Measurements from ENCODE around the gene GFOD1. TPM values are rescaled to one million over a fixed set of nuclear protein-coding genes. Genes with fewer than 3 reads are reported as not detected.

Gene GFOD1
- total and polyA plus RNA-seq, 10 donors = 3.4 to 54.0 (median 32.5) TPM

DNA sequence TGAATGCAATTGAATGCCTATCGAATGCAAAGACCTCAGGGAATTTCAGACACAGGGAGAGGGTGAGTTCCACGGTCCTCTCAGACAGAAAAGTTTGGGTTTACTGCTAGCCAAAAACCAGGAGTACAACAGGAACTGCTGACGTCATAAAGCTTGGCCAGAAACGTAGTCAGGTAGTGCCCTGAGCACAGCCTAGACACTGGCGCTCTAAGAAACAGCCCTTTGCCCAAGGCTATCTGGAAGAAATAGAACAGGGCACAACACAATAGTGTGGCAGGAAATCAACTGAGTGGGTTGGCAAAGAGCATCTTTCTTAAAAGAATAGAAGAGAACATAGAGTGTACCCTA is 58.0 kb downstream of the GFOD1 start:
- intact Hi-C loops (cut with DNase I; ENCODE audit: low total_unique reads) = no loop called here
- 59 to 67% (median 65%) methylated on average over 5 of the region's 5 CpGs for WGBS, 5 donors
- peak overlapping the region in 7 of 8 donors; percentile 64 to 87 (median 82) for H3K27ac ChIP-seq

DNA sequence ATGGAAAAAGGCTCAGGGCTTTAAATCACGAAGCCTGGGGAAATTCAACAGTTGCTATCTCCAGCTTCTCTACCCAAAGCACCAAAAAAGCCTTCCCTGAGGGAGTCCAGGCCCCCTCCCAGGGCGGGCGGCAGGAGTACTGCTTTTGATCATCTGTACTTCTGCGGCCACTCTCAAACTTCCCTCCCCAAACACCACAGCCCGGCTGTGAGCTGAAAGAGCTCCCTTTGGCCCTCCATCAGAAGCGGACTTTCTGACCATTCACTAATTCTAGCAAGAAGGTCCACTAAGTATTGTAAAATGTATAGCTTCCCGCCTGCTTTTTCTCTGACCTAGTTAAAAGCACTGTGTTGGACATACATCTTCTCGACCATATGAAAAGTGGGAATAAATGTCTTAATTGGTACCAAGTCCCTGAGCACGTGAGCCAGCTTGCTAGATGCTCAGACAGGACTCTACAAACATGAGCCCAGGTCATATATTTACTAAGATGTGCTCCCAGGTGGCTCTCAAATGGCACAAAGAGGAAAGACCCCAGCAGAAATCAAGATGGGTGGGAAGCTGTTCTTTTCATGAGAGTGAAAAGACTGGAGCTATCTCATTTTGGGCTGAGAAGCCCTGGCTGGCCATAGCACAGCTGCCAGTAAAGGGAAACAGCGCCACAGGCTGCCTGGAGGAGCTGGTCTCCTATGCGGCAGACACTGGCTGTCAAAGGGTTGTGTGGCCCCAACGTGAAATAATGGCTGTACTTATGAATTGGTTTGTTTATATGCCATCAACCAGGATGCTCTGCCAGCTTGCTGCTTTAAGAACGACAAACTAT is 58.6 kb downstream of the GFOD1 start:
- peak; percentile 75 for DNase-seq
- peaks cover 20 to 94% (median 81%) of the 10 kb centered on the region in 6 donors for H3K4me1 ChIP-seq
- WGBS, 5 donors = 59 to 64% (median 62%) methylated on average over 13 of the region's 13 CpGs
- intact Hi-C loops (cut with DNase I; ENCODE audit: low total_unique reads) = no loop called here
- no peaks in the 10 kb centered on the region for H3K27me3 ChIP-seq (replicated peaks in 1 of 7)
- no peaks in the 10 kb centered on the region for H3K9me3 ChIP-seq
- TF ChIP-seq, protein P1, sequence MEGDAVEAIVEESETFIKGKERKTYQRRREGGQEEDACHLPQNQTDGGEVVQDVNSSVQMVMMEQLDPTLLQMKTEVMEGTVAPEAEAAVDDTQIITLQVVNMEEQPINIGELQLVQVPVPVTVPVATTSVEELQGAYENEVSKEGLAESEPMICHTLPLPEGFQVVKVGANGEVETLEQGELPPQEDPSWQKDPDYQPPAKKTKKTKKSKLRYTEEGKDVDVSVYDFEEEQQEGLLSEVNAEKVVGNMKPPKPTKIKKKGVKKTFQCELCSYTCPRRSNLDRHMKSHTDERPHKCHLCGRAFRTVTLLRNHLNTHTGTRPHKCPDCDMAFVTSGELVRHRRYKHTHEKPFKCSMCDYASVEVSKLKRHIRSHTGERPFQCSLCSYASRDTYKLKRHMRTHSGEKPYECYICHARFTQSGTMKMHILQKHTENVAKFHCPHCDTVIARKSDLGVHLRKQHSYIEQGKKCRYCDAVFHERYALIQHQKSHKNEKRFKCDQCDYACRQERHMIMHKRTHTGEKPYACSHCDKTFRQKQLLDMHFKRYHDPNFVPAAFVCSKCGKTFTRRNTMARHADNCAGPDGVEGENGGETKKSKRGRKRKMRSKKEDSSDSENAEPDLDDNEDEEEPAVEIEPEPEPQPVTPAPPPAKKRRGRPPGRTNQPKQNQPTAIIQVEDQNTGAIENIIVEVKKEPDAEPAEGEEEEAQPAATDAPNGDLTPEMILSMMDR (IDR thresholded peaks at IDR 0.05 in 8 of 11, conservative IDR thresholded peaks at IDR 0.05 in 3 of 11) = peak in 2 of 11 experiments; percentile 2 to 14
- no peak for TF ChIP-seq POLR2AphosphoS5 (IDR thresholded peaks at IDR 0.05)
- TF ChIP-seq POLR2A (IDR thresholded peaks at IDR 0.05) = no peak
- peak overlapping the region; percentile 59 to 87 (median 82) for H3K27ac ChIP-seq
- H3K4me3 ChIP-seq = peak overlapping the region in 2 of 8 donors; percentile 6 to 45
- no peaks in the 10 kb centered on the region for H3K36me3 ChIP-seq

More for the DNA sequence above, 58.0 kb downstream of the GFOD1 start:
- Histone ChIP-seq H3K36me3 (no peaks in the 10 kb centered on the region), H3K4me3 (no peak overlapping the region), H3K4me1 (peaks cover 20 to 100% (median 85%) of the 10 kb centered on the region in 6 donors), H3K9me3 (no peaks in the 10 kb centered on the region), H3K27me3 (replicated peaks in 1 of 7) (no peaks in the 10 kb centered on the region)
- no peak for DNase-seq
- TF ChIP-seq, protein P1 (IDR thresholded peaks at IDR 0.05 in 8 of 11, conservative IDR thresholded peaks at IDR 0.05 in 3 of 11) = no peak
- no peak for TF ChIP-seq POLR2A (IDR thresholded peaks at IDR 0.05)
- TF ChIP-seq POLR2AphosphoS5 (IDR thresholded peaks at IDR 0.05) = no peak

DNA sequence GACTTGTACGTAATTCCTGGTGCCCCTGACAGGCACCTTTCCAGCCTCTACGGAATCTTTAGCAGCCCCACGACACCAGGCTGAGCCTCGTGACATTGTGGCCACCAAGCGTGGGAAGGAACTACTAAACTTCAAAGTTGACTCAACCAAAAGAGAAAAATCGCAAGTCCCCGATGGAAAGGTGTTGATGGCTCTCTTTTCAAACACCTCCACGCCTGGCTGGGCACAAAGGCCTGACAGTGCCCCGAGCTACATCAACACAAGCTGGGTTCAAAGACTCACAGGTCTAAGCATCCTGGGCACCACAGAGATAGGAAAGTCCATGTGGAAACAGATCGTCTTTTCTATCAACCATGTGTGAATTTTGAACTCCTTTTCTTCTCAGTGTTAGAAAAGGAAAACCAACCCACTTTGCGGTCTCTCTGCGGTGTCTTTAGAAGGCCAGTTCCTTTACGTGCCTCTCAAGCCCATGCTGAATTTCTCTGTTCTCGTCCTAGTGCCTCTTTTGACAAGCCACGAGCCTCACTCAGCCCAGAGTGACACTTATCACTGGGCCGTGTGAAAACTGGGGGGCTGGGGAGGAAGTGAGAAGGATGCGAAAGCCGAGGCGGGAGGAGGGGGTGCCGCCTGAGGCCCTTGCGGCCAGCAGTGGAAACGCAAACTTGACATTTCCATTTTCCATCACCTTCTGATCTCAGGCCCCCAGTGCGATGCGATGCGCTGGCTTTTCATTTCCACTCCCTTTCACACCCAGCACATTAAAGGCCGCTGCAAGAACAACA is 59.4 kb downstream of the GFOD1 start:
- intact Hi-C loops (cut with DNase I; ENCODE audit: low total_unique reads) = no loop called here
- peak overlapping the region; percentile 59 to 87 (median 82) for H3K27ac ChIP-seq
- H3K4me3 ChIP-seq = peak overlapping the region in 2 of 8 donors; percentile 6 to 45
- no peaks in the 10 kb centered on the region for H3K9me3 ChIP-seq
- no peaks in the 10 kb centered on the region for H3K36me3 ChIP-seq
- DNase-seq = peak; percentile 91
- no peaks in the 10 kb centered on the region for H3K27me3 ChIP-seq (replicated peaks in 1 of 7)
- peaks cover 20 to 92% (median 75%) of the 10 kb centered on the region in 6 donors for H3K4me1 ChIP-seq
- WGBS, 5 donors = 30 to 36% (median 31%) methylated on average over 25 to 26 of the region's 26 CpGs
- TF ChIP-seq, protein P1 (IDR thresholded peaks at IDR 0.05 in 8 of 11, conservative IDR thresholded peaks at IDR 0.05 in 3 of 11) = peak in 9 of 11 experiments; percentile 42 to 69 (median 57)
- no peak for TF ChIP-seq POLR2A (IDR thresholded peaks at IDR 0.05)
- TF ChIP-seq POLR2AphosphoS5 (IDR thresholded peaks at IDR 0.05) = peak; percentile 77 to 82 (median 77)
